Heart right ventricle (tissue), 16 donors: Measurements from ENCODE around the gene PDE7B. TPM values are rescaled to one million over a fixed set of nuclear protein-coding genes. Genes with fewer than 3 reads are reported as not detected.
A peak's percentile ranks its signal among the peaks of the same experiment; 100 is the strongest.

Experiments used
- ATAC-seq, 8 donors: fragments of 200-7000 bp; cut with Tn5 transposase; one replicate each; pipeline ENCODE4 v1.9.1; 2020; ENCODE audit warnings: mild to moderate bottlenecking in 8 of 8, moderate library complexity in 8 of 8, moderate number of reproducible peaks in 1 of 8
- DNase-seq, 2 donors: peaks; one replicate each; pipeline ENCODE4 v3.0.0-alpha.2; 2020
- H3K27ac ChIP-seq, 10 donors: fragments of 200-600 bp; sonication (generic) in 2 of 10; one replicate each; pipeline versions ENCODE4 v1.5.0 to v1.8.0; 2020 to 2022; ENCODE audit warnings: mild to moderate bottlenecking in 3 of 10
- H3K27me3 ChIP-seq, 7 donors: fragments of 200-600 bp; one replicate each; pipeline ENCODE4 v1.8.0; 2021 to 2022; ENCODE audit warnings: mild to moderate bottlenecking in 2 of 7
- H3K36me3 ChIP-seq, 9 donors: fragments of 200-600 bp; sonication (generic) in 1 of 9; one replicate each; pipeline versions ENCODE4 v1.5.0 to v1.8.0; 2020 to 2022; ENCODE audit warnings: mild to moderate bottlenecking in 2 of 9
- H3K4me1 ChIP-seq, 9 donors: fragments of 200-600 bp; sonication (generic) in 1 of 9; one replicate each; pipeline versions ENCODE4 v1.5.0 to v1.8.0; 2020 to 2022; ENCODE audit warnings: mild to moderate bottlenecking in 4 of 9
- H3K4me3 ChIP-seq, 10 donors: fragments of 200-600 bp; sonication (generic) in 2 of 10; one replicate each; pipeline versions ENCODE4 v1.5.0 to v1.8.0; 2020 to 2022; ENCODE audit warnings: mild to moderate bottlenecking in 7 of 10, moderate library complexity in 2 of 10
- H3K9me3 ChIP-seq, 11 donors: fragments of 200-600 bp in 10 of 11; sonication (generic) in 2 of 11; one replicate each; pipeline versions ENCODE4 v1.5.0 to v1.8.0; 2013 to 2022; ENCODE audit warnings: mild to moderate bottlenecking in 2 of 11, control low read depth in 1 of 11, moderate library complexity in 1 of 11
- WGBS, 2 donors: extraction: QIAGEN DNeasy Blood & Tissue Kit; methylation state at CpG; one replicate each; pipeline ENCODE4 v1.1.7; 2013; ENCODE audit warnings: inconsistent platforms in 1 of 2; 5-methylcytosine and 5-hydroxymethylcytosine counted together
- intact Hi-C, 10 donors: fragments of 100-400 bp; cut with DNase I; formaldehyde crosslinking; loops; one replicate each; pipeline versions ENCODE4 v1.11.1 to v1.14.2; 2022
- polyA plus RNA-seq, 2 donors: library from polyadenylated mRNA; stranded (reverse); fragments of 200-250 nt; gene quantifications; one replicate each; pipeline ENCODE4 v1.2.3, GENCODE V29; 2013
- total RNA-seq, 10 donors: library from RNA; stranded (reverse); fragmentation: NEBNext Ultra II Directional in 3 of 10; extraction: Animal tissue kit (Norgen Biotek cat#: 25700) in 3 of 10; gene quantifications; one replicate each; pipeline versions ENCODE4 v1.2.1 to v1.2.4, GENCODE V29; 2021 to 2023
- TF ChIP-seq, protein P1 (sequence below), 9 donors: fragments of 200-600 bp; sonication (generic) in 2 of 9; IDR thresholded peaks; one replicate each; pipeline versions ENCODE4 v1.5.0 to v1.8.0; 2021 to 2022; ENCODE audit warnings: antibody characterized with exemption in 9 of 9, mild to moderate bottlenecking in 5 of 9, moderate library complexity in 1 of 9
- donor health status: Arrhythmogenic right ventricular cardiomyopathy.
- donor health status: ischemic (EF 13 %, LVEDD 7.1; RV severe dilation, severe dysfunction).
- donor health status: healthy with polysubstance abuse.
- donor health status: DM: no; HTN: yes; CAD: no.
- donor health status: DM: no; HTN: no; CAD: no.
- donor health status: ischemic (EF 25% LVEDD 6.9; RV normal size, moderate dysfunction).
- donor health status: ischemic (EF 25% LVEDD 5.7; RV mildly dilated, moderate dysfunction).
- donor health status: healthy.
- donor health status: DM: yes; HTN: yes; CAD: no.
- donor health status: Ischemic cardiomyopathy.
- donor health status: ischemic (EF 35%, LVEDD 5.7; RV mildly dilated, moderate dysfunction).
- donor health status: nonischemic (EF 11% LVEDD 7.7; RV severe dilation, severe dysfunction).
- donor health status: DM: yes; HTN: yes; CAD: no.
- donor health status: PGD.
- donor health status: ischemic (EF 29% LVEDD 5.4; RV normal size, mild dysfunction).
- donor health status: nonischemic (EF 23%, LVEDD 6.1; RV moderate dilation, normal function).

The PDE7B gene
- total and polyA plus RNA-seq, 12 donors = 3.7 to 19.6 (median 10.8) TPM

DNA sequence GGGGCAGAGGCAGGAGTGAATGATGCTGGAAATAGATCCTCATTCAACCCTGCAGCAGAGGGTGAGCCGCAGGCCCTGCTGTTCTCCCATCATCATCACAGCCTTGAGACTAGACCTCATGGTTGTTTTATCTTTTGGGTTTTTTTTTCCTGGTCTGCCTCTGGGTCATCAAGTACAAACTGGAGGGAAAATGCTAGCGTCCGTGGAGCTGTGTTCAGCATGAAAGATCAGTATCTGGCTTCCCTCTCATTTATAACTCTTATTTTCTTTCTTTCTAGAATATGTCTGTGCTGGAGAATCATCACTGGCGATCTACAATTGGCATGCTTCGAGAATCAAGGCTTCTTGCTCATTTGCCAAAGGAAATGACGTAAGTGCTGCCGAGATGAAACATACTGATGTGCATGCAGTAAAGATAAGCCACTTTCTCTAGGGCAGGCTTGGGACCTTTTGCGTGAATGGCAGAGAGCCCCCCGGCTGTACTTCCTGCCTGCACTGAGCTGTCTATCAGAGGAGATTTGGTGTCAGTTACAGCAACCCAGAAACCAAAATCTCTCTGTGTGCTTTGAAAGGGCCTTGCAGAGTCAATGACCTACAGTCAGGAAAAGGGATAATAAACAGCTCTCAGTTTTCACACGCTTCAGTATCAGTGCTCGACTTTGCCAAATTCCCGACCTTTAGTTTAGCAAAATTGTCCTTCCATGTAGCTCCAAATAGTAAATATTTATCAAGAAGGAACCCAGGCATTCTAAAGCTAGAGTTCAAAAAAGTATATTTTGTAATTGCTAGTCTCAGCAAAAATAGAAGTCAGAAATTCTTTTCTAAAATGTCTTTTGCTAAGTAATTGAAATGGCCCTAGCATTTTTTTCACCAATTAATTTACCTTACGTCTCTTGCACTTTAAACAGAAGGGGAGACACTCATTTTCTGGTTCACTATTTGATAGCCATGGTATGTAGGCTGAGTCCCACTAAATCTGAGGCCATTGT lies 322.3 kb downstream of the PDE7B start:
- Histone ChIP-seq H3K36me3 (peaks cover 0 to 50% (median under 1%) of the 10 kb centered on the region in 9 donors), H3K4me3 (peak overlapping the region in 2 of 10 donors; percentile 9 to 19), H3K9me3 (no peaks in the 10 kb centered on the region), H3K4me1 (peaks cover 0 to 22% (median 17%) of the 10 kb centered on the region in 9 donors), H3K27me3 (no peaks in the 10 kb centered on the region), H3K27ac (peak overlapping the region in 9 of 10 donors; percentile 12 to 79 (median 70))
- DNase-seq (peak; percentile 30 to 53), ATAC-seq (peak; percentile 82 to 96 (median 89))
- whole genome bisulfite sequencing, 2 donors = 26 to 34% methylated on average over 13 of the region's 13 CpGs
- TF ChIP-seq, protein P1, sequence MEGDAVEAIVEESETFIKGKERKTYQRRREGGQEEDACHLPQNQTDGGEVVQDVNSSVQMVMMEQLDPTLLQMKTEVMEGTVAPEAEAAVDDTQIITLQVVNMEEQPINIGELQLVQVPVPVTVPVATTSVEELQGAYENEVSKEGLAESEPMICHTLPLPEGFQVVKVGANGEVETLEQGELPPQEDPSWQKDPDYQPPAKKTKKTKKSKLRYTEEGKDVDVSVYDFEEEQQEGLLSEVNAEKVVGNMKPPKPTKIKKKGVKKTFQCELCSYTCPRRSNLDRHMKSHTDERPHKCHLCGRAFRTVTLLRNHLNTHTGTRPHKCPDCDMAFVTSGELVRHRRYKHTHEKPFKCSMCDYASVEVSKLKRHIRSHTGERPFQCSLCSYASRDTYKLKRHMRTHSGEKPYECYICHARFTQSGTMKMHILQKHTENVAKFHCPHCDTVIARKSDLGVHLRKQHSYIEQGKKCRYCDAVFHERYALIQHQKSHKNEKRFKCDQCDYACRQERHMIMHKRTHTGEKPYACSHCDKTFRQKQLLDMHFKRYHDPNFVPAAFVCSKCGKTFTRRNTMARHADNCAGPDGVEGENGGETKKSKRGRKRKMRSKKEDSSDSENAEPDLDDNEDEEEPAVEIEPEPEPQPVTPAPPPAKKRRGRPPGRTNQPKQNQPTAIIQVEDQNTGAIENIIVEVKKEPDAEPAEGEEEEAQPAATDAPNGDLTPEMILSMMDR (IDR thresholded peaks at IDR 0.05) = no peak
- intact Hi-C loops = loop anchor here in 1 of 10 donors (10.0 kb wide), 1 partner anchor 49 kb away; no protein-coding TSS in a partner anchor

DNA sequence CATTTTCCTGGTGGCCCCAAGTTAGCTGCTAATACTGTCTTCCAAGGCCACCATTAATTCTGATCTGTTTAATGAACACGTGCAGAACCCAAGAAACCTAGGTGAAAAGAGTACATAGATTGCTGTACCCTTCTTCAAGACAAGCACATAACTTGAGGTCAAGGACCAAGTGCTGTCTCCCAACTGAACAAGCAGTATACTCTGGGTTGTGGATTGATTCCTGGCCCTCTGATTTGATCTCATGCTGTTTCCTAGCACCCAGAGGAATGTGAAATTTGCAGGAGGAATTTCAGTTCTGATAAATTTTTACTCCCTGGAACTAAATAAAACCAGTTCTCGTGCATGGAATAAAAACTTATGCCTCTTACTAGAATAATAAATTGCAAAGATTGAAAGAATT lies 323.0 kb downstream of the PDE7B start:
- Histone ChIP-seq H3K4me1 (peaks cover 0 to 22% (median 17%) of the 10 kb centered on the region in 9 donors), H3K9me3 (no peaks in the 10 kb centered on the region), H3K27ac (peak overlapping the region in 9 of 10 donors; percentile 12 to 79 (median 70)), H3K4me3 (no peak overlapping the region), H3K36me3 (peaks cover 0 to 50% (median 8%) of the 10 kb centered on the region in 9 donors), H3K27me3 (no peaks in the 10 kb centered on the region)
- no peak for DNase-seq
- intact Hi-C loops = loop anchor here in 1 of 10 donors (10.0 kb wide), 1 partner anchor 50 kb away; no protein-coding TSS in a partner anchor
- WGBS, 2 donors = 57 to 67% methylated on average over 2 of the region's 2 CpGs
- ATAC-seq = peak in 3 of 8 donors; percentile 29 to 41 (median 34)
- TF ChIP-seq, protein P1 (IDR thresholded peaks at IDR 0.05) = no peak

DNA sequence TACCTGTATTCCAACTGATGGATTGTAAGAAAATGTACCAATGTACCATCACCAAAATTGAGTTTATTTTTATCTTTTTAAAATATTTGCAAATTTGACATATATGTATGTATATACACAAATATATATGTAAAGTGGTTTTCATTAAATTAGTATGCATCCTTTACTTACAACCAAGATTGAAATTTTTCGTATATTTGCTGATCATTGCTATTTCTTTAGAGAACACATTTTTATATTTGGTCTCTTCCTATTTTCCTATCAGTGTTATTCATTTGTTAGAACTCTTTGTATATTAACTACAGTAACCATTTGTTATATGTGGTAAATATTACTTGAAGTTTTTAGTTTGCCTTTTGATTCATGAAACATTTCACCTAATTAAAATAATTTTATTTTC lies 324.4 kb downstream of the PDE7B start:
- Histone ChIP-seq H3K27ac (no peak overlapping the region), H3K27me3 (no peaks in the 10 kb centered on the region), H3K9me3 (no peaks in the 10 kb centered on the region), H3K4me1 (peaks cover 0 to 32% (median 22%) of the 10 kb centered on the region in 9 donors), H3K36me3 (peaks cover 0 to 42% (median 8%) of the 10 kb centered on the region in 9 donors), H3K4me3 (no peak overlapping the region)
- TF ChIP-seq, protein P1 (IDR thresholded peaks at IDR 0.05) = no peak
- intact Hi-C loops = loop anchor here in 1 of 10 donors (10.0 kb wide), 1 partner anchor 51 kb away; no protein-coding TSS in a partner anchor
- no peak for ATAC-seq
- 95 to 99% methylated on average over 1 of the region's 1 CpG for WGBS, 2 donors
- no peak for DNase-seq

DNA sequence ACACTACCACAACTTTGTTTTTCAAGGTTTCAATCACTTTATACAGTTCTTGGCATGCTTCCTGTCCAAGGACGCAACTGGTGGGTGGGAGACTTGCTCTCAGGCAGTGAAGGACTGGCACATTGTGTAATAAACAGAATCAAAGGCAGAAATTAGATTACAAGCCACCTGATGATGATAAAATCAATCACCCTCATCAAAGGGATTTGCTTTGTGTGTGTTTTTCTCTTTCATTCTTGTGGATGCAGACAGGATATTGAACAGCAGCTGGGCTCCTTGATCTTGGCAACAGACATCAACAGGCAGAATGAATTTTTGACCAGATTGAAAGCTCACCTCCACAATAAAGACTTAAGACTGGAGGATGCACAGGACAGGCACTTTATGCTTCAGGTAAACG lies 327.2 kb downstream of the PDE7B start:
- Histone ChIP-seq H3K27me3 (no peaks in the 10 kb centered on the region), H3K27ac (peak overlapping the region in 1 of 10 donors; percentile 4), H3K4me3 (no peak overlapping the region), H3K4me1 (peaks cover 0 to 42% (median 29%) of the 10 kb centered on the region in 9 donors), H3K9me3 (no peaks in the 10 kb centered on the region), H3K36me3 (peaks cover 0 to 54% (median 8%) of the 10 kb centered on the region in 9 donors)
- DNase-seq (no peak), ATAC-seq (no peak)
- WGBS, 2 donors = 84 to 86% methylated on average over 2 of the region's 2 CpGs
- TF ChIP-seq, protein P1 (IDR thresholded peaks at IDR 0.05) = no peak
- intact Hi-C loops = loop anchor here in 1 of 10 donors (10.0 kb wide), 1 partner anchor 54 kb away; no protein-coding TSS in a partner anchor
